Measurements from ENCODE around the gene ATRIP.

- no peak for TF ChIP-seq CTCF (IDR thresholded peaks at IDR 0.05; ENCODE audit: low read depth, low read length)
- no peak for TF ChIP-seq POLR2A (IDR thresholded peaks at IDR 0.05; ENCODE audit: extremely low read depth, insufficient read length)
- no peak for TF ChIP-seq MYC (IDR thresholded peaks at IDR 0.05; ENCODE audit: low read depth, low read length)
Observed at GRCh38 chr3:48410205-48411040, 36.1 kb upstream of the ATRIP start.

All from NB4 (cell line).